Hematopoietic multipotent progenitor cell treated with erythropoietin and hydrocortisone succinate and interleukin-3 and kit ligand, for 4 days (in vitro differentiated cells): ENCODE measurements around the gene SHBG.
A peak's percentile ranks its signal among the peaks of the same experiment; 100 is the strongest.
"Not testable (repeated sequence)": the region's sequence is repeated elsewhere in the genome, so short reads cannot be mapped to it uniquely, and the experiment has no call there.

Source experiments
- DNase-seq: peaks from one replicate; pipeline ENCODE4 v3.0.0-alpha.2; 2015

The SHBG gene

DNA sequence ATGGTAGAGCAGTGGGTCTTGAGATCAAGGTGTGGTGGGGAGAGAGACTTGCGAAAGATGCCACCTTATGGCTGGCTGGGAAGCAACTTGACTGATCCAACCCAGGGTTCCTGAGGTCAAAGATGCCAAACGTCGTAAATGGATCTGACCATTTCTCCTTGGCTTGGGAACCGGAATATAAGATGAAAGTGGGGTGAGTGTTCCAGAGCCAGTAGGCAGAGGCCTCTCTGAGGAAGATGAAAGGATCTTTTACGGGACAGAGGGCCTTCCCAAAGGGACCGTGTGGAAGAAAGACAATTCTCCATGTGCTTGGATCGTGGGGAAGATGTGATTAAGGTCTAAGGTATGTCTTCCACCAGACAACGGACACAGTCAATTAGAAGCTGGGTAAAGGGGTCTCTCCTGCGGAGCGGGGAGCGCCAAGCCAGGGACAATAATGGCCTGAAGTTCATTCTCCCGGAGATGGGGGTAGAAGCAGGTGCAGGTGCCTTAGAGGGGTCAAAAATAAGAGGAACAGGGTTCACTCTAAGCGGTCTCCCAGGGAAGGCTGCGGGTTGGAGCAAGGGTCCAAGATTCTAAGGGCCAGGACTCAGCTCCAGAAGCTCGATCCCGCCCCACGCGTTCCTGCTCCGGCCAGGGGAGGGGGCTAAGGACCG is 16.0 kb upstream of the SHBG start:
- peak; percentile 23 for DNase-seq

GRCh38 chr17:7614425-7615264 is 15.3 kb upstream of the SHBG start, which contains the start of gene FXR2:
Gene FXR2 (minus strand): TSS chr17:7614897. CDS start chr17:7614532, 365 bp downstream.
- peak; percentile 100 for DNase-seq

DNA sequence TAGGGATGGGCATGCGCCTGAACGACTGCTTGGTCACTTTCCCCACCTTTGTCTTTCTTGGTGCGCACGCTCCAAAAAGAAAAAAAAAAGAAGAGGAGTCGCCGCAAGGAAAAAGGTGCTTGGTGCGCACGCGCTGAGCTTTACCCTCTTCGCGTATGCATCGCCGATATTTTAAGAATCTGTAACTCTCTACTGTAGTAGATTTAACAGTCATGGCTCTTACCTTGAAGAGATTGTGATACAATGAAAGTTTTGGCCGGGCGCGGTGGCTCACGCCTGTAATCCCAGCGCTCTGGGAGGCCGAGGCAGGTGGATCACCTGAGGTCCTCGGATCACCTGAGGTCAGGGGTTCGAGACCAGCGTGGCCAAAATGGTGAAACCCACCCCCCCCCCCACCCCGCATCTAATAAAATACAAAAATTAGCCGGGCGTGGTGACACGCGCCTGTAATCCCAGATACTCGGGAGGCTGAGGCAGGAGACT is 14.6 kb upstream of the SHBG start:
- no peak for DNase-seq

- no peak for DNase-seq
These were observed 11.3 kb upstream of the SHBG start for GRCh38 chr17:7618608-7619007.

DNA sequence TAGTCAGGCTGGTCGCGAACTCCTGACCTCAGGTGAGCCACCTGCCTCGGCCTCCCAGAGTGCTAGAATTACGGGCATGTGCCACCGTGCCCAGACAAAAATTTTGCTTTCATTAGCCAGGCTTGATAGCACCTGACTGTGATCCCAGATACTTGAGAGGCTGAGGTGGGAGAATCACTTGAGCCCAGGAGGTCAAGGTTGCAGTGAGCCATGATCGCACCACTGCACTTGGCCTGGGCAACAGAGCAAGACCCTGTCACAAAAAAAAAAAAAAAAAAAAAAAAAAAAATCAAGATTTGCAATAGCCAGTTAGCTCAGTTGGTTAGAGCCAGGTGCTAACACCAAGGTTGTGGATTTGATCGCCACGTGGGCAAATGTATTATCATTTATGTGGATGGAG is 9.1 kb upstream of the SHBG start:
- DNase-seq, result no peak

DNA sequence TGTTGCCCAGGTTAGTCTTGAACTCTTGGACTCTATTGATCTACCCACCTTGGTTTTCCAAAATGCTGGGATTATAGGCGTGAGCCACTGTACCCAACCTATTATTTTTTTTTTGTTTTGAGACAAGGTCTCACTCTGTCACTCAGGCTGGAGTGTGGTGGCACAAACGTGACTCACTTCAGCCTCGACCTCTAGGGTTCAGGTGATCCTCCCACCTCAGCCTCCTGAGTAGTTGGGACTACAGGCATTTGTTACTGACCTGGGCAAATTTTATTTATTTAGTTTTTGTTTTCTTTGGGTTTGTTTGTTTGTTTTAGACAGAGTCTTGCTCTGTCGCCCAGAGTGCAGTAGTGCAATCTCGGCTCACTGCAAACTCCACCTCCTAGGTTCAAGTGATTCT is 6.3 kb upstream of the SHBG start:
- no peak for DNase-seq

- not testable (repeated sequence) for DNase-seq
These were observed 4.2 kb upstream of the SHBG start for GRCh38 chr17:7625749-7626148.

DNA sequence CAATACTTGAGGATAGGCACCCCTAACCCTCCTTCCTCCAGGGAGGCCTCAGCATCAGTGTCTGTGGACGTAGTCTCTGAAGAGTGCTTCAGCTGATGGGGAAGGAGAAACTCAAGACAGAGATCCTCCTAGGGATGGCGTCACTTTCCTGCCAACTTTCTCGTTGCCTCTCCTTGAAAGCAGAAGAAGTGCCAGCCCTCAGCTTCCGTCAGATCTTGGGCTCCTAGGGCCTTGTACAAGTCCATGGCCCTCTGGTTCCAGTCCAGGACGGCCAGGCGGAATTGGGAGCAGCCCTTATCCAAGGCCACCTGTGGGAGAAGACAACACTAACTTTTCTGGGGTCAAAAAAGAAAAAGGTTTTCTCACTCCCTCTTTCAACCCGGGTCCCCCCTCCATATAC is 3.6 kb upstream of the SHBG start:
- no peak for DNase-seq

- no peak for DNase-seq
These were observed 3.0 kb upstream of the SHBG start for GRCh38 chr17:7626956-7627249.

DNA sequence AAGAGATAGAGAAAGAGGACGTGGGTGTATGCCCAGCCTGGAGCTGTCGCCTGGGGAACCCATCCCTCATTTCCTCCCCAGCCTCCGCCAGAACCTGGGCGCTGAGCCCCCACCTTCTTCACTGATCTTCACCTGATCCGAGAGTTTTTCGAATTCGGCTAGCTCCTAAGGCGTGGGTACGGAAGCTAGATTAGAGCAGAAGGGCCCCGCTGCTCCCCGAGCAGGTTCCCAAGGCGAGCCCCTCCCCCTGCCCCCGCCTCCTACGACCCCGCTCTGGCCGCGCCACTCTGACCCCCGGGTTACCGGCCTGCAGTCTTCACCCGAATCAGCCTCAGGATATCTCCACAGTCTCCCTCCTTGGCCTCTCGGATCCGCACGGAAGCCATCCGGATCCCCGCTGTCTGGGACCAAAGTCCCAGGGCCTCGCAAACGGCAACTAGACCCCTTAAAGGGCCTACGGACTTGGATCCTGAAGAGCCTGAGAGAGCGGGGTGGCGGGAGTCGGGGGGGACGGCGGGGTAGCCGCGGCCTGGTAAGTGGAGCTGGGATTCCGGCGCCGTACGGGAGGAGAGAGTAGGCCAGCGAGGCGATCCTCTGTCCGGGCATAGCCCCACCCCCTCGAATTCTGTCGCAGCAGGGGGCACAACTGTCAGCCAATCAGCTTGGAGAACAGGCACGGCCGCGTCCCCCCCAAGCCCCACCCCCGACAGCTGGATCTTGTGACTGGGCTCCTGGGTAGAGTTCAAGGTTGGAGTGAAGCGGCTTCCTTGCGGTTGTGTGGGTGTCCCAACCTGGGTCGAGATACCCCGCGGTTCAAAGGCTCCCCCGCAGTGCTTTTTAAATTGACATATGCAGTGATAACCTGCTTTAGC is 2.4 kb upstream of the SHBG start, which contains the start of gene SAT2:
Gene SAT2 (minus strand): TSS at position 572 of the 872 bp plus-strand sequence. CDS start 186 bp downstream, at position 386.
- DNase-seq, result peak; percentile 97

GRCh38 chr17:7631398-7632380 is 1.8 kb downstream of the SHBG start:
- DNase-seq, result no peak

DNA sequence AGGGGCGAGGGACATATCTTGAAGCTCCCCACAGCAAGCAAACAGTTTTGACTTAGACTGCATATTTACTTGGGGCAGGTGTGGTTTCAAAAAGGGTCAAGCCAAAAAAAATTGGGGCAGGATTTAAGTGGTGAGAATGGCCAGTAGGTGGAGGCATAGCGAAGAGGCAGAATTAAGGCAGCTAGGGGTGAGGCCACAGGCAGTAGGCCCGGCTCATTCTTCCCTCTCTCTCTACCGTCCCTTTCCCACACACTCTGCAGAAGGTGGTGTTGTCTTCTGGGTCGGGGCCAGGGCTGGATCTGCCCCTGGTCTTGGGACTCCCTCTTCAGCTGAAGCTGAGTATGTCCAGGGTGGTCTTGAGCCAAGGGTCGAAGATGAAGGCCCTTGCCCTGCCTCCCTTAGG is 2.6 kb downstream of the SHBG start:
- DNase-seq, result peak; percentile 88

- no peak for DNase-seq
These were observed 3.2 kb downstream of the SHBG start for GRCh38 chr17:7633093-7633492.

DNA sequence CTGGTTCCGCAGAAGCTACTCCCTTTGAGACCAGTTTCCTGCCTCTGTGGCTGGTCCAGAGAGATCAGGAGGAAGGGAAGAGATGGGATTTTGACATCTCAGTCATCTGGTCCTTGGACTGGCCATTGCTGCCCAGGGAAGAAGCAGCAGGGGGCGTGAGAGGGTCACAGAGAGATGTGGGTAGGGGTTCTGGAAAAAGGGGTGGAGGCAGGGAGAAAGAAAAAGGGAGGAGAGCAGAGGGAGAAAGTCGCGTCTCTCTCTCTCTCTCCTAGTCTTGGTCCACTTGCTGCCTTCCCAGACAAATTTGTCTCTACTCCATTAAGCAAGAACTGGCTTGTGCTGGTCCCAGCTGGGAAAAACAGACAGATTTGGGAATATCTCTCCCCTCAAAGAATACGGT is 4.4 kb downstream of the SHBG start:
- DNase-seq, result peak; percentile 70

DNA sequence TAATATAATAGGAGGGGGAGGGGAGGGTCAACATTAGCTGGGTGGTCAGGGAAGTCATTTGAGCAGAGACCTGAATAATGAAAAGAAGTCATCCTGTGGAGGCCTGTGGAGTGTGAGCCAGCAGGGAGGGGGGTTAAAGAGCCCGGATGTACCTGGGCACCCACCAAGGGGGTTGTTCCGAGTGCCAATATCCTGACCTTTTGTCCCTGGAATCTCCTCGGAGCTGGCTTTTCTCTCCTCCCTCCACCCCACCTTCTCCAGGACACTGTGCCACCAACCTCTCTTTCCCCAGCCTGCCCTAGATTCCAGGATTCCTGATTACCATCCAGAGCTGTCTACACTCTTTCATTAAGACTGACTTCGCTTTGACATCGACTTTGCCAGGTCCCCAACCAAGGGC is 6.2 kb downstream of the SHBG start:
- DNase-seq, result no peak

DNA sequence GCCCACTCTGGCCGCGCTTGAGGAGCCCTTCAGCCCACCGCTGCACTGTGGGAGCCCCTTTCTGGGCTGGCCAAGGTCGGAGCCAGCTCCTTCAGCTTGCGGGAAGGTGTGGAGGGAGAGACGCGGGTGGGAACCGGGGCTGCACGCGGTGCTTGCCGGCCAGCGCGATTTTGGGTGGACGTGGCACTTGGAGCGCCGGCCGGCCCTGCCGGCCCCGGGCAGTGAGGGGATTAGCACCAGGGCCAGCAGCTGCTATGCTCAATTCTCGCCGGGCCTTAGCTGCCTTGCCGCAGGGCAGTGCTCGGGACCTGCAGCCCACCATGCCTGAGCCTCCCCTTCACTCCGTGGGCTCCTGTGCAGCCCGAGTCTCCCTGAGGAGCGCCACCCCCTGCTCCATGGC is 10.8 kb downstream of the SHBG start:
- DNase-seq, result no peak

DNA sequence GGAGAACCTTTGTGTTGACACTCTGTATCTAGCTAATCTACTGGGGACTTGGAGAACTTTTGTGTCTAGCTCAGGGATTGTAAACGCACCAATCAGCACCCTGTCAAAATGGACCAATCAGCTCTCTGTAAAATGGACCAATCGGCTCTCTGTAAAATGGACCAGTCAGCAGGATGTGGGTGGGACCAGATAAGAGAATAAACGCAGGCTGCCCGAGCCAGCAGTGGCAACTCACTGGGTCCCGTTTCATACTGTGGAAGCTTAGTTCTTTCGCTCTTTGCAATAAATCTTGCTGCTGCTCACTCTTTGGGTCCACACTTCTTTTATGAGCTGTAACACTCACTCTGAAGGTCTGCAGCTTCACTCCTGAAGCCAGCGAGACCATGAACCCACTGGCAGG is 11.7 kb downstream of the SHBG start:
- DNase-seq, result not testable (repeated sequence)

DNA sequence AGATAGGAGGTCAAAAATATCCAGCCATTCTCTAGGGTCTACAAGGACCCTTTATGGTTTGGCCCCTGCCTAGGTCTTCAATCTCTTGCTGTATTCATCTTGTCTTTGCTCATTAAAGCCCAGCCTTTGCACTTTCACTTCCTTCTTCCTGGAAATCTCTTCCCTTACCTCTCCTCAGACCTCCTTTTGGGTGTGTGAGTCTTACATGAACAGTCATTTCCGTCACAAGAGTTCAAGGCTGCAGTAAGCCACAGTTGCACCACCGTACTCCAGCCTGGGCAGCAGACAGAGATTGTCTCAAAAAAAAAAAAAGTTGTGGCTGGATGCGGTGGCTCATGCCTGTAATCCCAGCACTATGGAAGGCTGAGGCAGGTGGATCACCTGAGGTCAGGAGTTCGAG is 14.8 kb downstream of the SHBG start:
- no peak for DNase-seq

DNA sequence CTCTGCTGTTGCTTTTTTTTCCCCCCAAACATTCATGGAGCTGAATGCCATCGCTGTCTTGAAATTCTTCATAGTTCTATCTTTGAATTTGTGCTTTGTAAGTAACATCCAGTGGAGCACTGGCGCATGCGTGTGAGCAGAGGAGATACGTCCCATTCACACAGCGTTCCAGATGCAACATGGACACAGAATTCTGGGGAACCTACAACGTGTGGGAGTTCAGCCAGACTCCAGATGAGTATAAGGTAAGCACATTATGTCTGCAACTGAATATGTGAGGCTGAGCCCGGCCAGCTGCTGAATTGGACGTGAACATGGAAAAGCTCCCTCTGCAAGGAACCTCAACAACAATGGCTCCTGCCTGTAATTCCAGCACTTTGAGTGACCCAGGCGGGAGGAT is 16.5 kb downstream of the SHBG start:
- DNase-seq, result no peak

GRCh38 chr17:7647018-7647417 is 17.1 kb downstream of the SHBG start:
- no peak for DNase-seq

DNA sequence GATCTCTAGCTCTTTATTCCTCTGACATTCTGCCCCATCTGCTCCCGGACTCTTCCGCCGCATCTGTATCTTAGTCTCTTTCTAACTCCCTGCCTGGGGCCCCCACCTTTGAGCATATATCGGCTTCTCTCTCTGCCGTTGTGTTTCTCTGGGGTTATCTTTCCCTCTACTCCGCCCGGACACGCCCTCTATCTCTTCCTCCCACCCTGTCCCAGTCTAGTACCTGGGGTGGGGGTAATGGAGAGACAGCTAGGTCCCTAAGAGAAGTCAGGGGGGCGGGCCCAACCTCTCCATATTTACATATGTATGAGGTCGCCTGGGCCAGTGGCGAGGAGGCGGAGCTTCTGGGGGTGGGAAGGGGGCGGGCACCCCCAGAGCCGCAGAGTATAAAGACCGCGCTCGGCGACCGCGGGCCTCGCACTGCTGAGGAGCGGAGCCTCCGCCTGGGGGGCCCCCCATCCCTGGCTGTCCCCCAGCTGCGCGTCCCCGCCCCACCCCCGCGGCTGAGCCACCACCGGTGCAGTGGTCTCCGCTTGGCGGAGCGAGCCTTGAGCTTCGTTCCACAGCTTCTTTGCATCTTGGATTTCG is 20.7 kb downstream of the SHBG start, which contains the start of gene ATP1B2:
Gene ATP1B2 (plus strand): TSS at position 418 of the 588 bp plus-strand sequence. CDS start 593 bp downstream, outside the sequence.
- peak; percentile 99 for DNase-seq
